ENCODE measurements around the gene INPP4B.

The INPP4B gene

GRCh38 chr4:142572071-142572470 lies 274.0 kb downstream of the INPP4B start:
- Histone ChIP-seq H3K4me1 (ENCODE audit: control insufficient read depth, insufficient read depth, low read length, poor library complexity, severe bottlenecking) (peaks cover 21% of the 10 kb centered on the region), H3K4me3 (ENCODE audit: insufficient read depth, low read depth, low read length, poor library complexity, severe bottlenecking) (no peak overlapping the region), H3K27ac (ENCODE audit: insufficient read depth, low read length, poor library complexity, severe bottlenecking) (no peak overlapping the region), H3K27me3 (replicated peaks; ENCODE audit: control insufficient read depth, insufficient read depth, low read length, poor library complexity, severe bottlenecking) (no peaks in the 10 kb centered on the region), H3K36me3 (ENCODE audit: control insufficient read depth, insufficient read depth, low read length) (no peaks in the 10 kb centered on the region), H3K9me3 (ENCODE audit: control insufficient read depth, low read length) (no peaks in the 10 kb centered on the region)
- DNase-seq: no peak

- H3K36me3 ChIP-seq (ENCODE audit: control insufficient read depth, insufficient read depth, low read length): no peaks in the 10 kb centered on the region
- no peaks in the 10 kb centered on the region for H3K27me3 ChIP-seq (replicated peaks; ENCODE audit: control insufficient read depth, insufficient read depth, low read length, poor library complexity, severe bottlenecking)
- peaks cover 33% of the 10 kb centered on the region for H3K4me1 ChIP-seq (ENCODE audit: control insufficient read depth, insufficient read depth, low read length, poor library complexity, severe bottlenecking)
- no peaks in the 10 kb centered on the region for H3K9me3 ChIP-seq (ENCODE audit: control insufficient read depth, low read length)
- DNase-seq: no peak
- peak overlapping the region; percentile 75 for H3K27ac ChIP-seq (ENCODE audit: insufficient read depth, low read length, poor library complexity, severe bottlenecking)
- H3K4me3 ChIP-seq (ENCODE audit: insufficient read depth, low read depth, low read length, poor library complexity, severe bottlenecking): peak overlapping the region; percentile 54
These were observed 278.3 kb downstream of the INPP4B start for GRCh38 chr4:142567620-142568451.

- DNase-seq: peak; percentile 3 to 37 (median 26)
- peak overlapping the region; percentile 75 for H3K27ac ChIP-seq (ENCODE audit: insufficient read depth, low read length, poor library complexity, severe bottlenecking)
- H3K4me3 ChIP-seq (ENCODE audit: insufficient read depth, low read depth, low read length, poor library complexity, severe bottlenecking): peak overlapping the region; percentile 54
- H3K36me3 ChIP-seq (ENCODE audit: control insufficient read depth, insufficient read depth, low read length): no peaks in the 10 kb centered on the region
- peaks cover 33% of the 10 kb centered on the region for H3K4me1 ChIP-seq (ENCODE audit: control insufficient read depth, insufficient read depth, low read length, poor library complexity, severe bottlenecking)
- no peaks in the 10 kb centered on the region for H3K9me3 ChIP-seq (ENCODE audit: control insufficient read depth, low read length)
- no peaks in the 10 kb centered on the region for H3K27me3 ChIP-seq (replicated peaks; ENCODE audit: control insufficient read depth, insufficient read depth, low read length, poor library complexity, severe bottlenecking)
These were observed 278.9 kb downstream of the INPP4B start for GRCh38 chr4:142567199-142567598.

GRCh38 chr4:142566777-142567176 lies 279.3 kb downstream of the INPP4B start:
- H3K27ac ChIP-seq (ENCODE audit: insufficient read depth, low read length, poor library complexity, severe bottlenecking): peak overlapping the region; percentile 75
- peaks cover 33% of the 10 kb centered on the region for H3K4me1 ChIP-seq (ENCODE audit: control insufficient read depth, insufficient read depth, low read length, poor library complexity, severe bottlenecking)
- no peaks in the 10 kb centered on the region for H3K36me3 ChIP-seq (ENCODE audit: control insufficient read depth, insufficient read depth, low read length)
- peak overlapping the region; percentile 54 for H3K4me3 ChIP-seq (ENCODE audit: insufficient read depth, low read depth, low read length, poor library complexity, severe bottlenecking)
- H3K9me3 ChIP-seq (ENCODE audit: control insufficient read depth, low read length): no peaks in the 10 kb centered on the region
- H3K27me3 ChIP-seq (replicated peaks; ENCODE audit: control insufficient read depth, insufficient read depth, low read length, poor library complexity, severe bottlenecking): no peaks in the 10 kb centered on the region
- no peak for DNase-seq

GRCh38 chr4:142566243-142566642 lies 279.9 kb downstream of the INPP4B start:
- H3K27ac ChIP-seq (ENCODE audit: insufficient read depth, low read length, poor library complexity, severe bottlenecking): peak overlapping the region; percentile 75

GRCh38 chr4:142565771-142566170 lies 280.3 kb downstream of the INPP4B start:
- H3K27ac ChIP-seq (ENCODE audit: insufficient read depth, low read length, poor library complexity, severe bottlenecking): peak overlapping the region; percentile 75
- peak overlapping the region; percentile 54 for H3K4me3 ChIP-seq (ENCODE audit: insufficient read depth, low read depth, low read length, poor library complexity, severe bottlenecking)
- H3K36me3 ChIP-seq (ENCODE audit: control insufficient read depth, insufficient read depth, low read length): no peaks in the 10 kb centered on the region
- no peaks in the 10 kb centered on the region for H3K9me3 ChIP-seq (ENCODE audit: control insufficient read depth, low read length)
- peaks cover 33% of the 10 kb centered on the region for H3K4me1 ChIP-seq (ENCODE audit: control insufficient read depth, insufficient read depth, low read length, poor library complexity, severe bottlenecking)
- DNase-seq: no peak
- no peaks in the 10 kb centered on the region for H3K27me3 ChIP-seq (replicated peaks; ENCODE audit: control insufficient read depth, insufficient read depth, low read length, poor library complexity, severe bottlenecking)

More at GRCh38 chr4:142566243-142566642, 279.9 kb downstream of the INPP4B start:
- H3K4me1 ChIP-seq (ENCODE audit: control insufficient read depth, insufficient read depth, low read length, poor library complexity, severe bottlenecking): peaks cover 33% of the 10 kb centered on the region
- H3K27me3 ChIP-seq (replicated peaks; ENCODE audit: control insufficient read depth, insufficient read depth, low read length, poor library complexity, severe bottlenecking): no peaks in the 10 kb centered on the region
- DNase-seq: no peak
- H3K9me3 ChIP-seq (ENCODE audit: control insufficient read depth, low read length): no peaks in the 10 kb centered on the region
- H3K4me3 ChIP-seq (ENCODE audit: insufficient read depth, low read depth, low read length, poor library complexity, severe bottlenecking): peak overlapping the region; percentile 54
- no peaks in the 10 kb centered on the region for H3K36me3 ChIP-seq (ENCODE audit: control insufficient read depth, insufficient read depth, low read length)

GRCh38 chr4:142563682-142564291 lies 282.3 kb downstream of the INPP4B start:
- Histone ChIP-seq H3K36me3 (ENCODE audit: control insufficient read depth, insufficient read depth, low read length) (no peaks in the 10 kb centered on the region), H3K27me3 (replicated peaks; ENCODE audit: control insufficient read depth, insufficient read depth, low read length, poor library complexity, severe bottlenecking) (no peaks in the 10 kb centered on the region), H3K4me1 (ENCODE audit: control insufficient read depth, insufficient read depth, low read length, poor library complexity, severe bottlenecking) (peaks cover 32% of the 10 kb centered on the region), H3K27ac (ENCODE audit: insufficient read depth, low read length, poor library complexity, severe bottlenecking) (peak overlapping the region; percentile 75), H3K4me3 (ENCODE audit: insufficient read depth, low read depth, low read length, poor library complexity, severe bottlenecking) (no peak overlapping the region), H3K9me3 (ENCODE audit: control insufficient read depth, low read length) (no peaks in the 10 kb centered on the region)
- DNase-seq: no peak

GRCh38 chr4:142559986-142560385 lies 286.1 kb downstream of the INPP4B start:
- no peak for DNase-seq
- Histone ChIP-seq H3K4me1 (ENCODE audit: control insufficient read depth, insufficient read depth, low read length, poor library complexity, severe bottlenecking) (peaks cover 41% of the 10 kb centered on the region), H3K27ac (ENCODE audit: insufficient read depth, low read length, poor library complexity, severe bottlenecking) (peak overlapping the region; percentile 15), H3K4me3 (ENCODE audit: insufficient read depth, low read depth, low read length, poor library complexity, severe bottlenecking) (no peak overlapping the region), H3K36me3 (ENCODE audit: control insufficient read depth, insufficient read depth, low read length) (no peaks in the 10 kb centered on the region), H3K27me3 (replicated peaks; ENCODE audit: control insufficient read depth, insufficient read depth, low read length, poor library complexity, severe bottlenecking) (no peaks in the 10 kb centered on the region), H3K9me3 (ENCODE audit: control insufficient read depth, low read length) (no peaks in the 10 kb centered on the region)

GRCh38 chr4:142558851-142559250 lies 287.2 kb downstream of the INPP4B start:
- H3K27me3 ChIP-seq (replicated peaks; ENCODE audit: control insufficient read depth, insufficient read depth, low read length, poor library complexity, severe bottlenecking): no peaks in the 10 kb centered on the region
- H3K4me3 ChIP-seq (ENCODE audit: insufficient read depth, low read depth, low read length, poor library complexity, severe bottlenecking): no peak overlapping the region
- H3K27ac ChIP-seq (ENCODE audit: insufficient read depth, low read length, poor library complexity, severe bottlenecking): peak overlapping the region; percentile 27
- no peaks in the 10 kb centered on the region for H3K9me3 ChIP-seq (ENCODE audit: control insufficient read depth, low read length)
- DNase-seq: no peak
- H3K4me1 ChIP-seq (ENCODE audit: control insufficient read depth, insufficient read depth, low read length, poor library complexity, severe bottlenecking): peaks cover 38% of the 10 kb centered on the region
- H3K36me3 ChIP-seq (ENCODE audit: control insufficient read depth, insufficient read depth, low read length): no peaks in the 10 kb centered on the region

- no peaks in the 10 kb centered on the region for H3K27me3 ChIP-seq (replicated peaks; ENCODE audit: control insufficient read depth, insufficient read depth, low read length, poor library complexity, severe bottlenecking)
- H3K36me3 ChIP-seq (ENCODE audit: control insufficient read depth, insufficient read depth, low read length): no peaks in the 10 kb centered on the region
- no peaks in the 10 kb centered on the region for H3K9me3 ChIP-seq (ENCODE audit: control insufficient read depth, low read length)
- peaks cover 31% of the 10 kb centered on the region for H3K4me1 ChIP-seq (ENCODE audit: control insufficient read depth, insufficient read depth, low read length, poor library complexity, severe bottlenecking)
- DNase-seq: no peak
- peak overlapping the region; percentile 46 for H3K27ac ChIP-seq (ENCODE audit: insufficient read depth, low read length, poor library complexity, severe bottlenecking)
- H3K4me3 ChIP-seq (ENCODE audit: insufficient read depth, low read depth, low read length, poor library complexity, severe bottlenecking): peak overlapping the region; percentile 31
These were observed 288.8 kb downstream of the INPP4B start for GRCh38 chr4:142557239-142557801.

Data from effector memory CD4-positive, alpha-beta T cell (primary cell).